HuH-7.5 (cell line): Measurements from ENCODE around the gene CAMK1G.

Experiments
- DNase-seq: peaks from one replicate; pipeline ENCODE4 v3.0.0; 2011; ENCODE audit warnings: low spot score

CAMK1G gene

DNA sequence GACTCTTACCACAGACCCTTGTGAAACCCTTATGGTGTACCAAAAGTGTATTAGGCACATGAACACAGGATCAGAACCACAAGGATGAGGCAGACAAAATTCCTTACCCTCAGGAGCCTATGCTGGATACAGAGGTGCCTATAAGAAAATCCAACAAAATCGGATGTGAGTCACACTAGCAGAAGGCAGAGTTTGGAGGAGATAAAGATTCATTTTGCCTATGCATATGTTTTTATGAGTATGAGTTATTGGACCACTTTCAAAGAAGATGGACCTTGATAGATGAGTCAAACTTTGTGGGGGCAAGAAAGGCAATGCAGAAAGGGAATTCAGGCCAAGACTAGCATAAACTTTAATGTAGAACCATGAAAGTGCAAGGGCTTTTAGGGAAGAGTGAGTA is 17.0 kb downstream of the CAMK1G start:
- no peak for DNase-seq

GRCh38 chr1:209601809-209602657 is 18.5 kb downstream of the CAMK1G start:
- no peak for DNase-seq

GRCh38 chr1:209603877-209604276 is 20.4 kb downstream of the CAMK1G start:
- no peak for DNase-seq

GRCh38 chr1:209607102-209607794 is 23.7 kb downstream of the CAMK1G start:
- DNase-seq = no peak

- DNase-seq = no peak
Measured at GRCh38 chr1:209607795-209608178, 24.3 kb downstream of the CAMK1G start.

DNA sequence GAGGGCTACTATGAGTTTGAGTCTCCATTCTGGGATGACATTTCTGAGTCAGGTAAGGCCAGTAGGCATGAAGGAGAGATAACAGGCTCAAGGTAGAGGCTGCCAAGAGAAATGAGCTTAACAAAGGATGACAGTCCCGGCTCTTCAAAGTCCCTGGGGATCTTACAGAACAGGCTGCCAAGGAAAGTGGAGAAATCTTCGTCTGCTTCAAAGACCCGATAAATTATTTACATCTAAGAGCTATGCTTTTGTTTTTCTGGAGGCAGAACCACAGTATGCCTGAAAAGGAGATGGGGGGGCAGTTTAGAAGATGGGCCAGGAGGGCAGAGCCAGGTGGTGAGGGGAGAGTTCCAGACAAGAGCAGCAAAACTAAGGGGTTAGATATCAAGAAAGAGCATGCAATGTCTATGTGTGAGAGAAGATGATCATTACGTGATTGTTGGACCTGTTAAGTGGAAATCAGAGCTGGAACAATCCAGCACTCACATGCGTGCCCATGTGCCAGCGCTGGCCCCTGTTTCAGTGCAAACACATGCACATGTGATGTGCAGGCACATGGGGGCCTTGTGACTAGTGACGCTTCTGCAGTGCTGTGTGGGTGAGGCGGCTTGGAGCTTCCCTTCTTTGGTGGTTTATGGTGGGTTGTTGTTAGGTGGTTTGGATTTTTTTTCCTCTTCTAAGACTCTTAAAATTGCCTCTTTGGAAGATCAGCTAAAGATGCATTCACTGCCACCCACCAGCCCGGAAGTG is 25.7 kb downstream of the CAMK1G start:
- no peak for DNase-seq

DNA sequence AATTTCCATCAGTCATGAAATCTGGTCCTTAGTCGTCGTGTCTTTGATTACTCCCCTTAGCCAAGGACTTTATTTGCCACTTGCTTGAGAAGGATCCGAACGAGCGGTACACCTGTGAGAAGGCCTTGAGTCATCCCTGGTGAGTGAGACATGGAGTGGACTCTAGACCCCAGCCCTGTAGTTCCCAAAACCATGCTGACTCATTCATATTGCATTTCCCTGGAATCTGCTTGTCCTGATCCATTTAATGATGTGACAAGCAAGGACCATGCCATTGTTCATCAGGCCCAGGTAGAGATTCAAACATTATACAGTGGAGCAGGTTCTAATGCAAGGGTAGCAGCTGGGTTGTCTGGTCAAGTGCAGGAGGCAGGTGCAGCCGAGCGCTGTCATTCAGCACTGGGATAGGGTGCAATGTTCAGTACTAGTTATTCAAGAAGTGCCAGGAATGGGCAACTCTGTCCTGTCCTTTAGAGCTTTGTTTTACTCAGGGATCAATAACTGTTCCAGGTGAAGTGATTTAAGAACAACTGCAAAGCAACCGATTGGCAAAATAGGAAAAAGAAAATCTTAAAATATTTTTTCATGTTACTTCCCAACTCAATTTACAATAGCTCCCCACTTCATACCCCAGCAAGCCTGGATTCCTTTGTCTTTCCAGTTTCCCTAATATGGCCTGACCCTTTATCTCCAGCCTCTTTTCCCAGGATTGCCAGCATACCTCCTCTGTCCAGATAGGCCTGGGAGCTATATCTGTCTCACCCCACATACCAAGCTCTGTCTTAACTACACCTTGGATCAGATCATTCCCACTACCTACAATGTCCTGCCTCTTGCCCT is 26.5 kb downstream of the CAMK1G start:
- DNase-seq = no peak

DNA sequence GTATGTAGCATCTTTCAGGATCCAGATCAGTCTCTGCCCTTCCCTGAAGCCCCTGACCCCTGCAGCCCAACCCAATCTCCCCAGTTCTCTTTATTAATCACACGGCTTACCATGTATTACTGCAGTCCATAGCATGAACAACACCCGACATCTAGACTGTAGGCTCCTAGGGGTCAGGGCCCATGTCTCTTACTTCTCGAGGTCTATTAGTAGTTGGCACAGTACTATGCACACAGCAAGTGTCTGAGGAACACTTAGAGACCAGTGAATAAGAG is 27.1 kb downstream of the CAMK1G start:
- no peak for DNase-seq

DNA sequence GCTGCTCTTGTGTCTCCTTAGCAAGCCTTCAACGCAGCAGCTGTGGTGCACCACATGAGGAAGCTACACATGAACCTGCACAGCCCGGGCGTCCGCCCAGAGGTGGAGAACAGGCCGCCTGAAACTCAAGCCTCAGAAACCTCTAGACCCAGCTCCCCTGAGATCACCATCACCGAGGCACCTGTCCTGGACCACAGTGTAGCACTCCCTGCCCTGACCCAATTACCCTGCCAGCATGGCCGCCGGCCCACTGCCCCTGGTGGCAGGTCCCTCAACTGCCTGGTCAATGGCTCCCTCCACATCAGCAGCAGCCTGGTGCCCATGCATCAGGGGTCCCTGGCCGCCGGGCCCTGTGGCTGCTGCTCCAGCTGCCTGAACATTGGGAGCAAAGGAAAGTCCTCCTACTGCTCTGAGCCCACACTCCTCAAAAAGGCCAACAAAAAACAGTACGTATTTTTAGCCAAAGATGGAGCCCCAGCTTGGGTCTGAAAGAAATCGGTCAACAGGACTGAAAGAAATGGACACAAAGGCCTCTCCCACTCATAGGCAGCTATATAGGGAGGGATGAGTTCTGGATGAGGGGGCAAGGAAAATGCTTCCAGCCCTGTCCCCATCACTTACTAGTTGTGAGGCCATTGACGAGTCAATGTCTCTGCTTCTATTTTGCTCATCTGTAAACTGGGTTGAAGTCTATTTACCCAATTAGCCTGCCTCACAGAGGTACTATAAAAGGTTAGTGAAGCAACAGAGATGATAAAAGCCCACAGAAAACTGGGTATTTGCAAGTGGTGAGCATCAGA is 28.5 kb downstream of the CAMK1G start:
- DNase-seq = no peak

GRCh38 chr1:209612646-209613399 is 29.3 kb downstream of the CAMK1G start:
- no peak for DNase-seq

DNA sequence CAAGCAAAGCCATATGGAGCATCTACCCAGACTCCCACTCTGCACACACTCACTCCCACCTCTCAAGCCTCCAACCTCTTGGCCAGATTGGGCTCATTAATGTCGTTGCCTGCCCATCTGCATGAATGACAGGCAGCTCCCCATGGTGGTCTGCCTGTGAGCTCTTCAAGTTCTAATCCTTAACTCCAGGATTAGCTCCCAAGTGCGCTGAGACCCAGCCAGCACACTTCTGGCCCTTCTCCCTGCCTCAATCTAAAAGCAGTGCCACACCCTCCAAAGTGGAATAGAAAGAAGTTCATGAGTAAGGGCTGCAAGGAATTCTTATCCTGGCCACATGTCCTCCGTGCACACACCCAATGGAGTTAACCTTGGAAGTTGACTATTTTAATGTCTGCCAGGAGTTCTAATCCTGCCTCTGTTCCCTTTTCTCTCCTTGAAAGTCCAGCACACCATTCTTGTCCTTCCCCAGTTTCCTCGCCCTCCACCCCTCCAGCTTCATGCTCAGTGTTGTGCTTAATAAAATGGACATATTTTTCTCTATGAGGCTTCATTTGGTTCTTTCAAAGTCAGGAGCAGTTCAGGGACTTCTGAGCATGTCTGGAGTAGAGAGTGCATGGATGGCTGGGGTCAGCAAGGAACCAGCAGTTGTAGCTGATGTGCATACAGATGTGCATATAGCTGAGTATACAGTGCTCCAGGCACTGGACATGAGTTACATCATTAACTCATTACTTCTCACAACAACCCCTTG is 30.1 kb downstream of the CAMK1G start:
- DNase-seq = no peak

GRCh38 chr1:209614151-209614420 is 30.6 kb downstream of the CAMK1G start:
- DNase-seq = no peak

GRCh38 chr1:209614906-209615305 is 31.4 kb downstream of the CAMK1G start:
- DNase-seq = no peak

DNA sequence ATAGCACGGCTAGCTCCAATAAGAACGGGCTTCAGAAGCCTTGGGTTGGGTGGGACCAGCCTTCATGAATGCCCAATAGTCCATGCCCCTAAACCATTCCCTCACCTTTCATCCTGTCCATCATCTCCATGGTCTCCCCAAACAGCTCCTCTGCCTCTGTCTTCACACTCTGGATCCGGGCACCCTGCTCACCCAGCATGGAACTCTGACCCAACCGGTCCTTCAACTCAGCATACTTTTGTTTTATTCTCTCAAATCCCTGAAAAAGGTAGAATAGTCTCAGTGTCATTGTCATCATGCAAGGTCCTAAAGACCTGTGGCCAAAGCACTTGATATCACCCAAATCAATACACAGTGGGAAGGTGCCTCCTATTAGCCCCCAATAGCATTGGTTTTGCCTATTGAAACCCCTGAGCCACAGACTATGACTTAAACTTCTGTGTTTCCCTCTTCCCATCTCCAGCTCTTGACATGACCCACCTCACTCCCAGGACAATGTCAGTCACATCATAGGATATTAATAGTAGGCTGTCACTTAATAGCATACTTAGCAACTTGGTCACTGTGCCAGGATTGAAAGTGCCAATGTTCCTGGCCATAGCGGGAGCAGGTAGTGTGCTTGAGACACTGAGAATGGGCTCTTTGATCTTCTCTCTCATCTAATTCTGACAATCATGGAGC is 33.0 kb downstream of the CAMK1G start:
- no peak for DNase-seq

DNA sequence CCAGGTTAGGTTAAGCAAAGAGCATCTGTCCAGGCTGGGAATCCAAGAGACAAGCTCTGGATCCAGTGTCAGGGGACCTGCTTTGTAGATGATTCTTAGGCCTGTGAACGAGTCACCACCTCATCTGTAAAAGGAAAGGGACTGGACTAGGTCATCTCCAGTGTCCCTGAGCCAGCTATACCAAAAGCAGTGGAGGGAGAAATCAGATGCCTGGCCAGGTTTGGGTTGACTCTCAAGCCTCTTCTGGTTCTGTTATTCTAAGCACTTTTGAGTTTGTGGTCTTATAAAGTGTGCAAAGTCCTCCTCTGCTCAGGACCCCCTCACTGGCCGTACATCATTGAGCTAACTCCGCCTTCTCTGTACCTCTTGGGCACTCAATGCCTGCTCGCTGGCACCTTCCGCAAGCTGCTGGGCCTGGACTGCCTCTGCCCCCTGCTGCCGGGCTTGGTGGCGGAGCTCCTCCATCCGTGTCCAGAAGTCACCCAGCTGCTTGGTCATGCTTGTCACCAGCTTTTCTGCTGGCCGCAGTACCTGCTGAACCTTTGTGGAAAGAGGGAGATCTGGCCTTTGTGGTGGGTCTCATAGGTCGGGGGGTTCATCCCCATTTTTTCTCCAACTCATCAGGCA is 33.6 kb downstream of the CAMK1G start:
- DNase-seq = no peak

DNA sequence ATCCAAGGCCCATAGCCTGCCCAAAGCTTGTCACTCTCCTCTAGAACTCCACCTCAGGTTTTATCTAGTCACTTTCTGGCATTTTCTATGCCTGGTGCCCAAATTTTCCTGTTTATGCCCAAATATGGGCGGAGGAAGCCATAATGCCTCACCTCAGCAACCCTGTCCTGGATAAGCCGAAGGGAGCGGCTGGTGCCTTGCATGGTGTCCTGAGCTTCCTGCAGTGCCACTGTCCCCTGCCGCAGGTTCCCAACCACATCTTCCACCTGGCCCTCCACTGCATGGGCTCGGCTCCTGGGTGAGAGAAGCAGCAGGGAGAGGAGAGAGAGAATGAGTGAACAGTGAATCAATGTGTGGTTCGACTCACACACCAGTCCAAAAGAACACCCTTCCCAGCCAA is 34.2 kb downstream of the CAMK1G start:
- DNase-seq = no peak

DNA sequence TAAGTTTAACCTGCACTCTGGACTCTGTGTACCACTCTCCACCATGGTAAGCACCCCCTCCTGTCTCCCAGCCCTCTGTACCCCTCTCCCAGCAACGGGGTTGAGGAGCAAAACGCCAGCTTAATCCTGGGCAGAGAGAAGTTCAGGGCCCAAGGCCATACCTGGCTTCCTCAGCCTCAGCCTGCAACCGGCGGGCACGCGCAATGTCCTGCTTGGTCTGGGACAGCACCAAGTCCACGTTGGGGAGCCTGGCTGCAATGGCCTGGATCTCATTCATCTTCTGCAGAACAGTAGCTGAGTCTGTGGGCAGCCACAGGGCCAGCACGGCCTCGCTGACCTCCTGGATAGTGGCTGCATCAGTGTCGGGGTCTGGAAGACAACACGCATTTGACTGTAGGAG is 34.8 kb downstream of the CAMK1G start:
- DNase-seq = no peak

GRCh38 chr1:209618756-209619420 is 35.4 kb downstream of the CAMK1G start:
- no peak for DNase-seq
